ENCODE data around the gene ATAD1.

DNA sequence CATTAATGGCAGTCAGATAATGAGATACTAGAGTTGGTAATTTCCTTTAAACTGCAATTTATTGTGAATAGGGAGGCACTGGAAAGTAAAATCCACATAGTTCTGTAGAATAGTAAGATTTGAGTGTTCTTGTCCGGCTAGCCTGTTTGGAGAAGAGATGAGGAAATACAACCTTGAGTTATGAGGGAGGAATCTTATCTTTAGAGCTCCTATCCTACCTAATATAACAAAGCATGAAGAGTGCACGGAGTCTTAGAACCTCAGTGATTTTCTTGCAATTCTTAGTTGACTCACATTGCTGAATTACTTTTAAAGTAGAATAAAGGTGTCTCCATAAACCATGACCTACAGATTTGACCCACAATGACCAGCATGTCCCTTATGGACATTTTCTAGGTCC lies 73.4 kb downstream of the ATAD1 start:
- TF ChIP-seq, protein P1, sequence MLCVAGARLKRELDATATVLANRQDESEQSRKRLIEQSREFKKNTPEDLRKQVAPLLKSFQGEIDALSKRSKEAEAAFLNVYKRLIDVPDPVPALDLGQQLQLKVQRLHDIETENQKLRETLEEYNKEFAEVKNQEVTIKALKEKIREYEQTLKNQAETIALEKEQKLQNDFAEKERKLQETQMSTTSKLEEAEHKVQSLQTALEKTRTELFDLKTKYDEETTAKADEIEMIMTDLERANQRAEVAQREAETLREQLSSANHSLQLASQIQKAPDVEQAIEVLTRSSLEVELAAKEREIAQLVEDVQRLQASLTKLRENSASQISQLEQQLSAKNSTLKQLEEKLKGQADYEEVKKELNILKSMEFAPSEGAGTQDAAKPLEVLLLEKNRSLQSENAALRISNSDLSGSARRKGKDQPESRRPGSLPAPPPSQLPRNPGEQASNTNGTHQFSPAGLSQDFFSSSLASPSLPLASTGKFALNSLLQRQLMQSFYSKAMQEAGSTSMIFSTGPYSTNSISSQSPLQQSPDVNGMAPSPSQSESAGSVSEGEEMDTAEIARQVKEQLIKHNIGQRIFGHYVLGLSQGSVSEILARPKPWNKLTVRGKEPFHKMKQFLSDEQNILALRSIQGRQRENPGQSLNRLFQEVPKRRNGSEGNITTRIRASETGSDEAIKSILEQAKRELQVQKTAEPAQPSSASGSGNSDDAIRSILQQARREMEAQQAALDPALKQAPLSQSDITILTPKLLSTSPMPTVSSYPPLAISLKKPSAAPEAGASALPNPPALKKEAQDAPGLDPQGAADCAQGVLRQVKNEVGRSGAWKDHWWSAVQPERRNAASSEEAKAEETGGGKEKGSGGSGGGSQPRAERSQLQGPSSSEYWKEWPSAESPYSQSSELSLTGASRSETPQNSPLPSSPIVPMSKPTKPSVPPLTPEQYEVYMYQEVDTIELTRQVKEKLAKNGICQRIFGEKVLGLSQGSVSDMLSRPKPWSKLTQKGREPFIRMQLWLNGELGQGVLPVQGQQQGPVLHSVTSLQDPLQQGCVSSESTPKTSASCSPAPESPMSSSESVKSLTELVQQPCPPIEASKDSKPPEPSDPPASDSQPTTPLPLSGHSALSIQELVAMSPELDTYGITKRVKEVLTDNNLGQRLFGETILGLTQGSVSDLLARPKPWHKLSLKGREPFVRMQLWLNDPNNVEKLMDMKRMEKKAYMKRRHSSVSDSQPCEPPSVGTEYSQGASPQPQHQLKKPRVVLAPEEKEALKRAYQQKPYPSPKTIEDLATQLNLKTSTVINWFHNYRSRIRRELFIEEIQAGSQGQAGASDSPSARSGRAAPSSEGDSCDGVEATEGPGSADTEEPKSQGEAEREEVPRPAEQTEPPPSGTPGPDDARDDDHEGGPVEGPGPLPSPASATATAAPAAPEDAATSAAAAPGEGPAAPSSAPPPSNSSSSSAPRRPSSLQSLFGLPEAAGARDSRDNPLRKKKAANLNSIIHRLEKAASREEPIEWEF (IDR thresholded peaks at IDR 0.05; ENCODE audit: insufficient replicate concordance, low read depth, low read length) = no peak
- TF ChIP-seq TARDBP (IDR thresholded peaks at IDR 0.05; ENCODE audit: borderline replicate concordance) (no peak), ETV6 (conservative IDR thresholded peaks at IDR 0.05 in 1 of 2, IDR thresholded peaks at IDR 0.05 in 1 of 2; ENCODE audit: borderline replicate concordance in 1 of 2, low read depth in 1 of 2) (no peak), POLR2A (IDR thresholded peaks at IDR 0.05; ENCODE audit: low read depth, low read length) (no peak), POU2F2 (IDR thresholded peaks at IDR 0.05; ENCODE audit: borderline replicate concordance, low read depth, low read length) (no peak), BHLHE40 (IDR thresholded peaks at IDR 0.05; ENCODE audit: borderline replicate concordance in 1 of 2, low read depth in 2 of 2, low read length in 1 of 2) (no peak), CHD2 (IDR thresholded peaks at IDR 0.05; ENCODE audit: borderline replicate concordance, low read depth, low read length) (no peak), EP300 (IDR thresholded peaks at IDR 0.05; ENCODE audit: borderline replicate concordance in 1 of 2, control insufficient read depth in 1 of 2, low read depth in 2 of 2, low read length in 2 of 2) (no peak), FOXK2 (IDR thresholded peaks at IDR 0.05) (no peak), ESRRA (IDR thresholded peaks at IDR 0.05; ENCODE audit: low read length) (no peak), TCF12 (IDR thresholded peaks at IDR 0.05; ENCODE audit: low read depth, low read length) (no peak), STAT3 (IDR thresholded peaks at IDR 0.05; ENCODE audit: low read depth, low read length) (no peak)

Measured in GM12878 (cell line).